Measurements from ENCODE around the gene WNK1.

- TF ChIP-seq CTCF (IDR thresholded peaks at IDR 0.05; ENCODE audit: insufficient read depth, low read depth, low read length) (no peak), EZH2 (IDR thresholded peaks at IDR 0.05; ENCODE audit: insufficient read depth, low read length) (no peak)
These were observed 7.2 kb downstream of the WNK1 start for GRCh38 chr12:759628-760027.

Data from astrocyte (in vitro differentiated cells and primary cell).